ENCODE data around the gene IGFLR1. TPM values are rescaled to one million over a fixed set of nuclear protein-coding genes. Genes with fewer than 3 reads are reported as not detected.

Gene IGFLR1
- total and polyA plus RNA-seq, 9 of the 15 experiments (the other 6 are each of a cell fraction or from before 2014, with no cell fraction given), result 1.0 to 14.3 (median 4.6) TPM

DNA sequence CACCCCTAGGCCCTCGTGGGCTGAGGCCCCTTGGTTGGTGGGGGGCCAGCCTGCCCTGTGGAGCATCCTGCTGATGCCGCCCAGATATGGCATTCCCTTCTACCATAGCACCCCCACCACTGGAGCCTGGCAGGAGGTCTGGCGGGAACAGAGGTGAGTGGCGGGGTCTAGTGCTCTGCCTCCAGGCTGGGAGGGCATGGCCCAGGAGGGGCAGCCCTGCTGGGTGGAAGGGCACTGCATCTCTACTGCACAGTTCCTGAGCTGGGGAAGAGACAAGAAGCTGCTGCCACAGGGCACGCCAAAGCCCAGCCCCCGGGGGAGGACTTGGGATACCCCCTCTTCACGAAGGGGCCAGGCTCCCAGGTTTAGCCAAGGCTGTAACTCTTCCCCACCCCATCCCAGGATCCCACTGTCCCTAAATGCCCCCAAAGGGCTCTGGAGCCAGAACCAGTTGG lies 26.9 kb downstream of the IGFLR1 start (continued):
- TF ChIP-seq BRD9 (IDR thresholded peaks at IDR 0.05; ENCODE audit: low read depth, partially characterized antibody), result no peak

DNA sequence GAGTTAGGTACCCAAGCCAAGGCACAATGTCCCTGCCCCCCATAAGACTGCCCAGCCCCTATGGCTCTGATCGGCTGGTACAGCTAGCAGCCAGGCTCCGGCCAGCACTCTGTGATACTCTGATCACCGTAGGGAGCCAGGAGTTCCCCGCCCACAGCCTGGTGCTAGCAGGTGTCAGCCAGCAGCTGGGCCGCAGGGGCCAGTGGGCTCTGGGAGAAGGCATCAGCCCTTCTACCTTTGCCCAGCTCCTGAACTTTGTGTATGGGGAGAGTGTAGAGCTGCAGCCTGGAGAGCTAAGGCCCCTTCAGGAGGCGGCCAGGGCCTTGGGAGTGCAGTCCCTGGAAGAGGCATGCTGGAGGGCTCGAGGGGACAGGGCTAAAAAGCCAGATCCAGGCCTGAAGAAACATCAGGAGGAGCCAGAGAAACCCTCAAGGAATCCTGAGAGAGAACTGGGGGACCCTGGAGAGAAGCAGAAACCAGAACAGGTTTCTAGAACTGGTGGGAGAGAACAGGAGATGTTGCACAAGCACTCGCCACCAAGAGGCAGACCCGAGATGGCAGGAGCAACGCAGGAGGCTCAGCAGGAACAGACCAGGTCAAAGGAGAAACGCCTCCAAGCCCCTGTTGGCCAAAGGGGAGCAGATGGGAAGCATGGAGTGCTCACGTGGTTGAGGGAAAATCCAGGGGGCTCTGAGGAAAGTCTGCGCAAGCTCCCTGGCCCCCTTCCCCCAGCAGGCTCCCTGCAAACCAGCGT lies 27.5 kb downstream of the IGFLR1 start:
- Histone ChIP-seq H3K9ac (ENCODE audit: insufficient read depth in 1 of 2, low read depth in 2 of 2, low read length in 2 of 2) (peak overlapping the region in 1 of 2 experiments; percentile 45; a peak in 2 of 4 replicates), H3K4me3 (no peak overlapping the region), H3K27me3 (ENCODE audit: control insufficient read depth in 2 of 2, insufficient read depth in 2 of 2, low read length in 2 of 2) (peaks cover 15 to 45% of the 10 kb centered on the region in 2 experiments), H3K9me1 (ENCODE audit: control insufficient read depth, insufficient read depth, low read length) (no peaks in the 10 kb centered on the region), H3K36me3 (ENCODE audit: control insufficient read depth, insufficient read depth, low read length) (peaks cover 5% of the 10 kb centered on the region; the same call in 1 of the 3 replicates), H3K9me3 (replicated peaks; ENCODE audit: control insufficient read depth, insufficient read depth, low read depth, low read length) (no peaks in the 10 kb centered on the region), H3K79me2 (ENCODE audit: control insufficient read depth, insufficient read depth, low read length) (peaks cover 18% of the 10 kb centered on the region), H2AFZ (ENCODE audit: low read depth, low read length) (no peak overlapping the region), H3K4me2 (ENCODE audit: insufficient read depth, low read length) (no peak overlapping the region), H3K4me1 (replicated peaks in 1 of 2; ENCODE audit: control insufficient read depth in 2 of 2, insufficient read depth in 2 of 2, low read length in 2 of 2) (peaks cover 14 to 52% of the 10 kb centered on the region in 2 experiments), H3K27ac (ENCODE audit: extremely low read depth, low read depth, low read length) (no peak overlapping the region), H4K20me1 (replicated peaks; ENCODE audit: control insufficient read depth, insufficient read depth, low read length) (0 out of 2 replicates have a peak, but pooled peaks cover 11% of the 10 kb centered on the region)
- TF ChIP-seq CEBPG (CRISPR knock-in tag; IDR thresholded peaks at IDR 0.05) (peak; percentile 45), CEBPG (tag; conservative IDR thresholded peaks at IDR 0.05 in 1 of 2, IDR thresholded peaks at IDR 0.05 in 1 of 2) (no peak), CTCF (IDR thresholded peaks at IDR 0.05 in 2 of 3, conservative IDR thresholded peaks at IDR 0.05 in 1 of 3; ENCODE audit: insufficient read depth in 2 of 3, low read depth in 1 of 3, low read length in 3 of 3) (peak in 2 of 3 experiments; percentile 11 to 31; a peak in 2 of 6 replicates), FIP1L1 (IDR thresholded peaks at IDR 0.05; ENCODE audit: low read depth, low read length, poor library complexity, severe bottlenecking) (no peak), CEBPB (tag; IDR thresholded peaks at IDR 0.05) (peak; percentile 35; the same call in 1 of the 2 replicates), POLR2H (tag; IDR thresholded peaks at IDR 0.05; ENCODE audit: low read depth) (no peak)
- ChIA-PET CTCF (ENCODE audit: low intra/inter-chr PET ratio) (interaction anchor here (1.1 kb wide), 1 partner anchor 105 kb away, joined by 6 read pairs; no protein-coding TSS in a partner anchor), POLR2A (interaction anchor here (0.9 to 1.1 kb wide), 3 partner anchors 9 to 26 kb away, joined by 3 to 5 read pairs (median 4); no protein-coding TSS in a partner anchor)
- in situ Hi-C loops (cut with MboI), result no loop called here
- intact Hi-C loops (cut with micrococcal nuclease), result no loop called here
- 44% methylated on average over 13 of the region's 14 CpGs for WGBS (ENCODE audit: insufficient coverage, low coverage, missing lambda C conversion rate)
- ATAC-seq (no peak), FAIRE-seq (no peak), DNase-seq (ENCODE audit: extremely low read depth in 1 of 4, low spot score in 3 of 4) (no peak)
- BruUV-seq (replicated peaks), result no TSS peak
